Measurements from ENCODE around the gene MPZL1. TPM values are rescaled to one million over a fixed set of nuclear protein-coding genes. Genes with fewer than 3 reads are reported as not detected.

MPZL1 gene
- total RNA-seq, 2 experiments from 2014 or later = 48.9 to 61.9 TPM

GRCh38 chr1:167701510-167701909 is 20.3 kb upstream of the MPZL1 start:
- POLR2A ChIA-PET = no interaction called here
- Histone ChIP-seq H3K4me3 (ENCODE audit: low read depth, low read length, poor library complexity, severe bottlenecking) (no peak overlapping the region), H3K36me3 (ENCODE audit: insufficient read depth, low read length) (peaks cover 96% of the 10 kb centered on the region), H3K4me2 (ENCODE audit: low read length) (no peak overlapping the region), H3K4me1 (ENCODE audit: insufficient read depth, low read length, poor library complexity, severe bottlenecking) (peaks cover 16% of the 10 kb centered on the region), H2AFZ (ENCODE audit: low read length) (no peak overlapping the region), H4K20me1 (ENCODE audit: insufficient read depth, low read length) (peaks cover 7% of the 10 kb centered on the region; the same call in 1 of the 2 replicates), H3K27ac (ENCODE audit: low read depth, low read length, poor library complexity, severe bottlenecking) (no peak overlapping the region), H3K9me3 (ENCODE audit: low read length) (no peaks in the 10 kb centered on the region), H3K9me2 (ENCODE audit: insufficient read depth, low read length) (no peaks in the 10 kb centered on the region), H3K79me2 (ENCODE audit: insufficient read depth, low read depth, low read length) (no peaks in the 10 kb centered on the region)
- DNase-seq (ENCODE audit: low spot score) = no peak
- CTCF ChIA-PET (ENCODE audit: unreplicated experiment) = no interaction called here
- intact Hi-C loops (cut with micrococcal nuclease; ENCODE audit: unreplicated experiment) = no loop called here
- TF ChIP-seq EZH2phosphoT487 (IDR thresholded peaks at IDR 0.05; ENCODE audit: borderline replicate concordance, low read depth, low read length) = no peak
- TF ChIP-seq, protein P1, sequence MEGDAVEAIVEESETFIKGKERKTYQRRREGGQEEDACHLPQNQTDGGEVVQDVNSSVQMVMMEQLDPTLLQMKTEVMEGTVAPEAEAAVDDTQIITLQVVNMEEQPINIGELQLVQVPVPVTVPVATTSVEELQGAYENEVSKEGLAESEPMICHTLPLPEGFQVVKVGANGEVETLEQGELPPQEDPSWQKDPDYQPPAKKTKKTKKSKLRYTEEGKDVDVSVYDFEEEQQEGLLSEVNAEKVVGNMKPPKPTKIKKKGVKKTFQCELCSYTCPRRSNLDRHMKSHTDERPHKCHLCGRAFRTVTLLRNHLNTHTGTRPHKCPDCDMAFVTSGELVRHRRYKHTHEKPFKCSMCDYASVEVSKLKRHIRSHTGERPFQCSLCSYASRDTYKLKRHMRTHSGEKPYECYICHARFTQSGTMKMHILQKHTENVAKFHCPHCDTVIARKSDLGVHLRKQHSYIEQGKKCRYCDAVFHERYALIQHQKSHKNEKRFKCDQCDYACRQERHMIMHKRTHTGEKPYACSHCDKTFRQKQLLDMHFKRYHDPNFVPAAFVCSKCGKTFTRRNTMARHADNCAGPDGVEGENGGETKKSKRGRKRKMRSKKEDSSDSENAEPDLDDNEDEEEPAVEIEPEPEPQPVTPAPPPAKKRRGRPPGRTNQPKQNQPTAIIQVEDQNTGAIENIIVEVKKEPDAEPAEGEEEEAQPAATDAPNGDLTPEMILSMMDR (conservative IDR thresholded peaks at IDR 0.05; ENCODE audit: low read length) = no peak
- BruUV-seq (replicated peaks) = no TSS peak

DNA sequence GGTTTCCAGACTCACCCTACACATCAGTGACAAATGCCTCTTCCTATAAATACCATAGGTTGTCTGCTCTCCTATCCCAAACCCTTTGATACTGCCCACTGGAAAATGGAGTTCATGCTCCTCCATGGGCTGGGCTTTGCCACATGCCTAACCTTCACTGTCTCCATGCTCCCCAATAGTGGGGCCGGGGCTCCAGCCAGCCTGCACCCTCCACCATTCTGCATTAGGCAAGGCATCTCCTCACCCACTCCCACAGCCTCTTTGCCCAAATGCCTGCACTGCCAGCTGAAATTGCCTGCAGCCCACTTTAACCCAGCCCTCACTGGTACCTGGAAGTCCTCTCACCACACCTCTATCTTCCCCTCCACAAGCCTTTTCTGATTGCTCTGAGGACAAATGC is 18.2 kb upstream of the MPZL1 start:
- Histone ChIP-seq H2AFZ (ENCODE audit: low read length) (no peak overlapping the region), H3K4me1 (ENCODE audit: insufficient read depth, low read length, poor library complexity, severe bottlenecking) (peaks cover 34% of the 10 kb centered on the region), H3K27ac (ENCODE audit: low read depth, low read length, poor library complexity, severe bottlenecking) (no peak overlapping the region), H3K4me3 (ENCODE audit: low read depth, low read length, poor library complexity, severe bottlenecking) (no peak overlapping the region), H3K4me2 (ENCODE audit: low read length) (no peak overlapping the region), H4K20me1 (ENCODE audit: insufficient read depth, low read length) (peaks cover 12% of the 10 kb centered on the region), H3K9me2 (ENCODE audit: insufficient read depth, low read length) (no peaks in the 10 kb centered on the region), H3K9me3 (ENCODE audit: low read length) (no peaks in the 10 kb centered on the region), H3K79me2 (ENCODE audit: insufficient read depth, low read depth, low read length) (no peaks in the 10 kb centered on the region), H3K36me3 (ENCODE audit: insufficient read depth, low read length) (peaks cover 93% of the 10 kb centered on the region)
- DNase-seq (ENCODE audit: low spot score) = no peak
- intact Hi-C loops (cut with micrococcal nuclease; ENCODE audit: unreplicated experiment) = no loop called here
- no TSS peak for BruUV-seq (replicated peaks)
- ChIA-PET CTCF (ENCODE audit: unreplicated experiment) (no interaction called here), POLR2A (interaction anchor here (1.3 kb wide), 1 partner anchor 103 kb away, joined by 4 read pairs; no protein-coding TSS in a partner anchor)
- TF ChIP-seq EZH2phosphoT487 (IDR thresholded peaks at IDR 0.05; ENCODE audit: borderline replicate concordance, low read depth, low read length) = no peak
- TF ChIP-seq, protein P1 (conservative IDR thresholded peaks at IDR 0.05; ENCODE audit: low read length) = no peak

DNA sequence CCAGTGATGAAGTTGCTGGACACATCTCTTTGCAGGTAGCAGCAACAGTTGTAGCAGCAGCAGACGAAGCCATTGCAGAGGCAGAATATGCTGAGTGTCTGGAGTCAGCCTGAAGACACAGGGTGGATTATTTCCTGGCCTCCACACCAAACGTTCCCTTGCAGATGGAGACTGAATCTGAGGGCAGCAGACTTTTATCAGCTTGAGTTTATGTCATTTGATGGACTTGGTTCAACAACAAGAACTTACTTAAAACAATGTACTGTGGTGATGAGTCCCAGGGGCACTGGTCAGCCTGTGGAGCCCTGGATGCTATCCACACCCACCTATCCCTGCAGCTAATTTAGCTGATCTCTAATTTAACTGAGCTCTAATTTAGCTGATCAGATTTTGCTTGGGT is 17.1 kb upstream of the MPZL1 start:
- Histone ChIP-seq H3K4me1 (ENCODE audit: insufficient read depth, low read length, poor library complexity, severe bottlenecking) (peaks cover 45% of the 10 kb centered on the region), H4K20me1 (ENCODE audit: insufficient read depth, low read length) (peaks cover 12% of the 10 kb centered on the region), H3K79me2 (ENCODE audit: insufficient read depth, low read depth, low read length) (no peaks in the 10 kb centered on the region), H2AFZ (ENCODE audit: low read length) (no peak overlapping the region), H3K9me2 (ENCODE audit: insufficient read depth, low read length) (no peaks in the 10 kb centered on the region), H3K27ac (ENCODE audit: low read depth, low read length, poor library complexity, severe bottlenecking) (no peak overlapping the region), H3K4me2 (ENCODE audit: low read length) (no peak overlapping the region), H3K36me3 (ENCODE audit: insufficient read depth, low read length) (peaks cover 82% of the 10 kb centered on the region), H3K9me3 (ENCODE audit: low read length) (no peaks in the 10 kb centered on the region), H3K4me3 (ENCODE audit: low read depth, low read length, poor library complexity, severe bottlenecking) (no peak overlapping the region)
- ChIA-PET CTCF (ENCODE audit: unreplicated experiment) (no interaction called here), POLR2A (interaction anchor here (0.6 to 1.3 kb wide), 2 partner anchors 26 to 104 kb away, joined by 4 to 8 read pairs; no protein-coding TSS in a partner anchor)
- intact Hi-C loops (cut with micrococcal nuclease; ENCODE audit: unreplicated experiment) = no loop called here
- TF ChIP-seq, protein P1 (conservative IDR thresholded peaks at IDR 0.05; ENCODE audit: low read length) = no peak
- TF ChIP-seq EZH2phosphoT487 (IDR thresholded peaks at IDR 0.05; ENCODE audit: borderline replicate concordance, low read depth, low read length) = no peak
- DNase-seq (ENCODE audit: low spot score) = no peak
- BruUV-seq (replicated peaks) = no TSS peak
